ENCODE data around the gene COL3A1. TPM values are rescaled to one million over a fixed set of nuclear protein-coding genes. Genes with fewer than 3 reads are reported as not detected.

Gene COL3A1
- total and polyA plus RNA-seq, 2 experiments from 2014 or later, result 6,699 to 8,329 TPM

DNA sequence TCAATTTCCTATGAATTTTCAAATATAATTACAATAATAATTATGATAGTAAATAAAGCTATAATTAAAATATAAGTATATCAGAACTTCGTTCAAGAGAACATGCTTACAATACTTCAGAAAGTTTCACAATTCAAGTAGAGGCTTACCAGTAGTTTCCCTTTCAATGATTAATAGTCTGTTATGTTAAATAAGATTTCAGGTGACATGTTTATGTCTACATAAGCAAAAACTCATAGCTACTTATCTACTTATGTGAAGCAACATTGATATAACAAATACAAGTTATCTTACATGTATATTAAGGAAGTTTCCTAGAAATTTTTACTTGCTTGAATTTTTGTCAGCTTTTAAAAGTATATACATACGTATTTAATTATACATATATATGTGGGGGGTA lies 4.5 kb upstream of the COL3A1 start:
- Histone ChIP-seq H3K4me2 (peak overlapping the region; percentile 60), H2AFZ (no peak overlapping the region), H3K27ac (peak overlapping the region; percentile 98), H3K27me3 (no peaks in the 10 kb centered on the region), H3K4me1 (ENCODE audit: insufficient read depth) (peaks cover 5% of the 10 kb centered on the region), H3K9me2 (replicated peaks; ENCODE audit: insufficient read depth) (no peaks in the 10 kb centered on the region), H4K20me1 (ENCODE audit: insufficient read depth, poor library complexity, severe bottlenecking) (no peaks in the 10 kb centered on the region), H3K4me3 (no peak overlapping the region), H3K9me3 (ENCODE audit: low read depth) (no peaks in the 10 kb centered on the region), H3K36me3 (replicated peaks; ENCODE audit: insufficient read depth, low read depth) (no peaks in the 10 kb centered on the region), H3K79me2 (peaks cover 26% of the 10 kb centered on the region)
- no peak for DNase-seq (ENCODE audit: low spot score)
- TF ChIP-seq CTCF (IDR thresholded peaks at IDR 0.05; ENCODE audit: poor library complexity), result no peak
- TF ChIP-seq EZH2 (IDR thresholded peaks at IDR 0.05; ENCODE audit: borderline replicate concordance), result no peak
- no peak for TF ChIP-seq EZH2phosphoT487 (IDR thresholded peaks at IDR 0.05; ENCODE audit: low read depth, severe bottlenecking, unreplicated experiment)
- WGBS (ENCODE audit: low lambda C conversion rate, missing lambda C conversion rate), result 73% methylated on average over 2 of the region's 2 CpGs

DNA sequence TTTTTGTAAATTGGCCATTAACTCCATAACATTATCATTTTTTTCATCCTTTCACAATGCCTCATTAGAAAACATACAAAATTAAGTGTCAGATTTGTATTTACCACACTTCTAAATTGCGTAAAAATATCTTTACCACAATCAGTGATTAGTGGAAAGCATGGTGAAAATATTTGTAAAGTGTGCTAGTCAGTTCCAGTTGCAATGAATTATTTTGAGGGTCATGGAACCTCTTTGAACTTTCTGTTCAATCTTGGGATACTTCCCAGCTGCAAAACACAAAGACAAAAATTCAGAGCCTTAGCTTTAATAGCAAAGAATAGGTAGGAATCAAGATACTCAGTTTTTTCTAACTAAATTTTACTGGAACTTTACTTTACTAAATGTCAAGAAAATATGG lies 4.0 kb upstream of the COL3A1 start:
- TF ChIP-seq EZH2phosphoT487 (IDR thresholded peaks at IDR 0.05; ENCODE audit: low read depth, severe bottlenecking, unreplicated experiment), result no peak
- no peak for TF ChIP-seq EZH2 (IDR thresholded peaks at IDR 0.05; ENCODE audit: borderline replicate concordance)
- TF ChIP-seq CTCF (IDR thresholded peaks at IDR 0.05; ENCODE audit: poor library complexity), result no peak
- Histone ChIP-seq H3K27ac (peak overlapping the region; percentile 98), H3K9me2 (replicated peaks; ENCODE audit: insufficient read depth) (no peaks in the 10 kb centered on the region), H4K20me1 (ENCODE audit: insufficient read depth, poor library complexity, severe bottlenecking) (no peaks in the 10 kb centered on the region), H3K36me3 (replicated peaks; ENCODE audit: insufficient read depth, low read depth) (no peaks in the 10 kb centered on the region), H3K4me3 (no peak overlapping the region), H2AFZ (no peak overlapping the region), H3K4me1 (ENCODE audit: insufficient read depth) (peaks cover 5% of the 10 kb centered on the region), H3K79me2 (peaks cover 31% of the 10 kb centered on the region), H3K9me3 (ENCODE audit: low read depth) (no peaks in the 10 kb centered on the region), H3K27me3 (no peaks in the 10 kb centered on the region), H3K4me2 (peak overlapping the region; percentile 60)
- DNase-seq (ENCODE audit: low spot score), result no peak
- 88% methylated on average over 1 of the region's 1 CpG for WGBS (ENCODE audit: low lambda C conversion rate, missing lambda C conversion rate)

GRCh38 chr2:188971432-188971861 lies 2.7 kb upstream of the COL3A1 start:
- H3K36me3 ChIP-seq (replicated peaks; ENCODE audit: insufficient read depth, low read depth), result no peaks in the 10 kb centered on the region
- peak overlapping the region; percentile 98 for H3K27ac ChIP-seq
- H3K4me3 ChIP-seq, result no peak overlapping the region
- DNase-seq (ENCODE audit: low spot score), result no peak
- TF ChIP-seq EZH2phosphoT487 (IDR thresholded peaks at IDR 0.05; ENCODE audit: low read depth, severe bottlenecking, unreplicated experiment) (no peak), EZH2 (IDR thresholded peaks at IDR 0.05; ENCODE audit: borderline replicate concordance) (no peak), CTCF (IDR thresholded peaks at IDR 0.05; ENCODE audit: poor library complexity) (no peak)
- H3K9me3 ChIP-seq (ENCODE audit: low read depth), result no peaks in the 10 kb centered on the region
- H4K20me1 ChIP-seq (ENCODE audit: insufficient read depth, poor library complexity, severe bottlenecking), result no peaks in the 10 kb centered on the region
- H3K4me1 ChIP-seq (ENCODE audit: insufficient read depth), result peaks cover 5% of the 10 kb centered on the region
- H3K79me2 ChIP-seq, result peaks cover 41% of the 10 kb centered on the region
- no peak overlapping the region for H2AFZ ChIP-seq
- H3K9me2 ChIP-seq (replicated peaks; ENCODE audit: insufficient read depth), result no peaks in the 10 kb centered on the region
- WGBS (ENCODE audit: low lambda C conversion rate, missing lambda C conversion rate), result 80% methylated on average over 1 of the region's 1 CpG
- H3K27me3 ChIP-seq, result no peaks in the 10 kb centered on the region
- H3K4me2 ChIP-seq, result peak overlapping the region; percentile 60

GRCh38 chr2:188973641-188974040 lies 532 bp upstream of the COL3A1 start:
- Histone ChIP-seq H3K27me3 (no peaks in the 10 kb centered on the region), H2AFZ (no peak overlapping the region), H3K9me2 (replicated peaks; ENCODE audit: insufficient read depth) (no peaks in the 10 kb centered on the region), H3K27ac (peak overlapping the region; percentile 98), H3K36me3 (replicated peaks; ENCODE audit: insufficient read depth, low read depth) (no peaks in the 10 kb centered on the region), H3K4me2 (peak overlapping the region; percentile 70), H3K4me1 (ENCODE audit: insufficient read depth) (peaks cover 5% of the 10 kb centered on the region), H4K20me1 (ENCODE audit: insufficient read depth, poor library complexity, severe bottlenecking) (no peaks in the 10 kb centered on the region), H3K9me3 (ENCODE audit: low read depth) (no peaks in the 10 kb centered on the region), H3K4me3 (peak overlapping the region; percentile 19), H3K79me2 (peaks cover 58% of the 10 kb centered on the region)
- DNase-seq (ENCODE audit: low spot score), result no peak
- TF ChIP-seq EZH2phosphoT487 (IDR thresholded peaks at IDR 0.05; ENCODE audit: low read depth, severe bottlenecking, unreplicated experiment), result no peak
- TF ChIP-seq CTCF (IDR thresholded peaks at IDR 0.05; ENCODE audit: poor library complexity), result no peak
- no peak for TF ChIP-seq EZH2 (IDR thresholded peaks at IDR 0.05; ENCODE audit: borderline replicate concordance)
- WGBS (ENCODE audit: low lambda C conversion rate, missing lambda C conversion rate), result 41% methylated on average over 3 of the region's 3 CpGs

All from hepatocyte (in vitro differentiated cells).